SK-N-SH (cell line): ENCODE data around the gene PRR16.

Experiments used
- EP300 ChIP-seq, 2 experiments: IDR thresholded peaks; 2 replicates each; pipeline versions ENCODE4 v1.4.0 to v1.6.1; 2012; ENCODE audit warnings: borderline replicate concordance in 1 of 2, low read depth in 1 of 2, low read length in 1 of 2
- GABPA ChIP-seq: IDR thresholded peaks from 2 replicates; pipeline ENCODE4 v1.4.0; 2012; ENCODE audit warnings: low read depth, mild to moderate bottlenecking
- MAX ChIP-seq: IDR thresholded peaks from 2 replicates; pipeline ENCODE4 v1.4.0; 2012; ENCODE audit warnings: low read depth
- USF2 ChIP-seq: fragments of 150-350 bp; IDR thresholded peaks from 2 replicates; pipeline ENCODE4 v1.6.1; 2017; ENCODE audit warnings: antibody characterized with exemption, low read length, low read depth, borderline replicate concordance
- TF ChIP-seq, protein P1 (sequence below): fragments of 200-600 bp; sonication (generic); IDR thresholded peaks from 2 replicates; pipeline ENCODE4 v1.6.1; 2017; ENCODE audit warnings: antibody characterized with exemption, mild to moderate bottlenecking, moderate library complexity
- TF ChIP-seq, protein P2 (sequence below): IDR thresholded peaks from 2 replicates; pipeline ENCODE4 v1.6.1; 2012; ENCODE audit warnings: mild to moderate bottlenecking, low read depth, low read length, moderate library complexity

DNA sequence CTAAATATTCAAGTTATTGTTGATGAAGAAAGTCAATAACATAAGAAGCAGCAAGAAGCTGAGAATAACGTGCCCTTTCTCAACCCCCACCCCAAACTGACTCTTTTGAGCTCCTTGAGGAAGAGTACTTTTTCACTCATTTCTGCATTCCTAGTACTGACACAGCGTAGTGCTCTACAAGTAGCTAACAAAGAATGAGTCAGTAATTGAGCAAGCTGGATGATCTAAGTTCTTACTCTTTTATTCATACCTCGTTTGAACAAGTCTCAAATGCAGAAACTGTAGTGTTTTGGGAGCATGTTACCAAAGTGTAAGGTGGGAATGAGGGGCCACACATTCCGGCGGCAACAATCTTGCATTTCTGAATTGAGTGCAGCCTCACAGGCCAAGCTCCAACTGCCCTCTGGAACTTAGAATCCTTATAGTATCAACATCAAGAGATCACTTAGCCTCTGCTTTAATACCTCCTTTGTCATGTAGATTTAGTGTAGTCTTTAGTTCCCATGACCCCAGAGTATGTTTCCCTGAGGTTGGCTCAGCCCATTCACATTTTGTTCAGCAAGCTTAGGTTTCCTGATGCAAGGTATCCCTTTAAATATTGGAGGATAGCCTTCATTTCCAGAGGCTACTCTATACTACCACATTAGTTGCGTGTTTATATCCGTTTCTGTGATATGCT is 152.0 kb downstream of the PRR16 start:
- TF ChIP-seq EP300 (IDR thresholded peaks at IDR 0.05; ENCODE audit: borderline replicate concordance in 1 of 2, low read depth in 1 of 2, low read length in 1 of 2) = no peak; a peak in 1 of 4 replicates
- TF ChIP-seq, protein P1, sequence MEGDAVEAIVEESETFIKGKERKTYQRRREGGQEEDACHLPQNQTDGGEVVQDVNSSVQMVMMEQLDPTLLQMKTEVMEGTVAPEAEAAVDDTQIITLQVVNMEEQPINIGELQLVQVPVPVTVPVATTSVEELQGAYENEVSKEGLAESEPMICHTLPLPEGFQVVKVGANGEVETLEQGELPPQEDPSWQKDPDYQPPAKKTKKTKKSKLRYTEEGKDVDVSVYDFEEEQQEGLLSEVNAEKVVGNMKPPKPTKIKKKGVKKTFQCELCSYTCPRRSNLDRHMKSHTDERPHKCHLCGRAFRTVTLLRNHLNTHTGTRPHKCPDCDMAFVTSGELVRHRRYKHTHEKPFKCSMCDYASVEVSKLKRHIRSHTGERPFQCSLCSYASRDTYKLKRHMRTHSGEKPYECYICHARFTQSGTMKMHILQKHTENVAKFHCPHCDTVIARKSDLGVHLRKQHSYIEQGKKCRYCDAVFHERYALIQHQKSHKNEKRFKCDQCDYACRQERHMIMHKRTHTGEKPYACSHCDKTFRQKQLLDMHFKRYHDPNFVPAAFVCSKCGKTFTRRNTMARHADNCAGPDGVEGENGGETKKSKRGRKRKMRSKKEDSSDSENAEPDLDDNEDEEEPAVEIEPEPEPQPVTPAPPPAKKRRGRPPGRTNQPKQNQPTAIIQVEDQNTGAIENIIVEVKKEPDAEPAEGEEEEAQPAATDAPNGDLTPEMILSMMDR = no peak
- TF ChIP-seq, protein P2, sequence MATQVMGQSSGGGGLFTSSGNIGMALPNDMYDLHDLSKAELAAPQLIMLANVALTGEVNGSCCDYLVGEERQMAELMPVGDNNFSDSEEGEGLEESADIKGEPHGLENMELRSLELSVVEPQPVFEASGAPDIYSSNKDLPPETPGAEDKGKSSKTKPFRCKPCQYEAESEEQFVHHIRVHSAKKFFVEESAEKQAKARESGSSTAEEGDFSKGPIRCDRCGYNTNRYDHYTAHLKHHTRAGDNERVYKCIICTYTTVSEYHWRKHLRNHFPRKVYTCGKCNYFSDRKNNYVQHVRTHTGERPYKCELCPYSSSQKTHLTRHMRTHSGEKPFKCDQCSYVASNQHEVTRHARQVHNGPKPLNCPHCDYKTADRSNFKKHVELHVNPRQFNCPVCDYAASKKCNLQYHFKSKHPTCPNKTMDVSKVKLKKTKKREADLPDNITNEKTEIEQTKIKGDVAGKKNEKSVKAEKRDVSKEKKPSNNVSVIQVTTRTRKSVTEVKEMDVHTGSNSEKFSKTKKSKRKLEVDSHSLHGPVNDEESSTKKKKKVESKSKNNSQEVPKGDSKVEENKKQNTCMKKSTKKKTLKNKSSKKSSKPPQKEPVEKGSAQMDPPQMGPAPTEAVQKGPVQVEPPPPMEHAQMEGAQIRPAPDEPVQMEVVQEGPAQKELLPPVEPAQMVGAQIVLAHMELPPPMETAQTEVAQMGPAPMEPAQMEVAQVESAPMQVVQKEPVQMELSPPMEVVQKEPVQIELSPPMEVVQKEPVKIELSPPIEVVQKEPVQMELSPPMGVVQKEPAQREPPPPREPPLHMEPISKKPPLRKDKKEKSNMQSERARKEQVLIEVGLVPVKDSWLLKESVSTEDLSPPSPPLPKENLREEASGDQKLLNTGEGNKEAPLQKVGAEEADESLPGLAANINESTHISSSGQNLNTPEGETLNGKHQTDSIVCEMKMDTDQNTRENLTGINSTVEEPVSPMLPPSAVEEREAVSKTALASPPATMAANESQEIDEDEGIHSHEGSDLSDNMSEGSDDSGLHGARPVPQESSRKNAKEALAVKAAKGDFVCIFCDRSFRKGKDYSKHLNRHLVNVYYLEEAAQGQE = no peak
- TF ChIP-seq MAX = peak; percentile 35; the same call in 1 of the 2 replicates
- TF ChIP-seq GABPA = no peak
- TF ChIP-seq USF2 = no peak
